Fibroblast of lung (primary cell): Measurements from ENCODE around the gene SHISAL2B. TPM values are rescaled to one million over a fixed set of nuclear protein-coding genes. Genes with fewer than 3 reads are reported as not detected.

Source experiments
- DNase-seq, 2 donors: peaks; one replicate each; pipeline versions ENCODE4 v3.0.0 to v3.0.0-alpha.2; 2010; ENCODE audit warnings: low read depth in 2 of 2
- H2AFZ ChIP-seq: 2 replicates; pipeline ENCODE4 v1.5.1; 2012; ENCODE audit warnings: low read length, control low read depth, inconsistent platforms
- H3K27ac ChIP-seq: 2 replicates; pipeline ENCODE4 v1.5.1; 2011; ENCODE audit warnings: low read length, control low read depth; ENCODE audit not compliant: insufficient read depth
- H3K27me3 ChIP-seq: 2 replicates; pipeline ENCODE4 v1.5.1; 2011; ENCODE audit warnings: mild to moderate bottlenecking, low read length; ENCODE audit not compliant: control insufficient read depth, insufficient read depth
- H3K36me3 ChIP-seq: 2 replicates; pipeline ENCODE4 v1.5.1; 2011; ENCODE audit warnings: low read length; ENCODE audit not compliant: control insufficient read depth, insufficient read depth
- H3K4me1 ChIP-seq: 2 replicates; pipeline ENCODE4 v1.5.1; 2011; ENCODE audit warnings: low read length; ENCODE audit not compliant: control insufficient read depth, insufficient read depth; ENCODE audit errors: extremely low read depth
- H3K4me2 ChIP-seq: 2 replicates; pipeline ENCODE4 v1.5.1; 2011; ENCODE audit warnings: low read length, control low read depth; ENCODE audit not compliant: insufficient read depth; ENCODE audit errors: extremely low read depth
- H3K4me3 ChIP-seq, 4 experiments: fragments of 200-600 bp in 1 of 4; sonication (generic) in 1 of 4; replicated peaks in 1 of 4; 2 replicates each; pipeline ENCODE4 v1.5.1; 2011 to 2016; ENCODE audit warnings: low read length in 4 of 4, low read depth in 3 of 4, mild to moderate bottlenecking in 3 of 4, control low read depth in 2 of 4, inconsistent platforms in 1 of 4, mixed read lengths in 1 of 4; ENCODE audit not compliant: insufficient read depth in 1 of 4; ENCODE audit errors: control extremely low read depth in 1 of 4
- H3K79me2 ChIP-seq: 2 replicates; pipeline ENCODE4 v1.5.1; 2012; ENCODE audit warnings: mild to moderate bottlenecking, low read length, inconsistent platforms; ENCODE audit not compliant: control insufficient read depth, insufficient read depth
- H3K9ac ChIP-seq: 2 replicates; pipeline ENCODE4 v1.5.1; 2011; ENCODE audit warnings: mild to moderate bottlenecking, low read length, control low read depth; ENCODE audit not compliant: insufficient read depth
- H3K9me3 ChIP-seq: 2 replicates; pipeline ENCODE4 v1.5.1; 2012; ENCODE audit warnings: low read depth, low read length; ENCODE audit not compliant: control insufficient read depth, insufficient read depth
- H4K20me1 ChIP-seq: 2 replicates; pipeline ENCODE4 v1.5.1; 2011; ENCODE audit warnings: low read length; ENCODE audit not compliant: control insufficient read depth, insufficient read depth; ENCODE audit errors: extremely low read depth
- CTCF ChIP-seq, 2 donors: IDR thresholded peaks in 1 of 2; conservative IDR thresholded peaks in 1 of 2; 1 replicate in 1 of 2; 2 replicates in 1 of 2; pipeline ENCODE4 v1.5.1; 2011 to 2012; ENCODE audit warnings: low read length in 2 of 2, control low read depth in 1 of 2, inconsistent platforms in 1 of 2, low read depth in 1 of 2, mild to moderate bottlenecking in 1 of 2
- EZH2 ChIP-seq: IDR thresholded peaks from 2 replicates; pipeline ENCODE4 v1.5.1; 2012; ENCODE audit warnings: low read length, control low read depth, mild to moderate bottlenecking; ENCODE audit errors: missing control alignments
- polyA plus RNA-seq, 2 donors: library from polyadenylated mRNA; depleted of rRNA in 1 of 2; stranded (reverse) in 1 of 2; unstranded in 1 of 2; fragments of >200 nt; gene quantifications; 2 replicates each; pipeline ENCODE4 v1.2.1, GENCODE V29; 2011 to 2012; ENCODE audit warnings: missing spikeins in 1 of 2
- total RNA-seq: library from RNA; depleted of rRNA; stranded (reverse); fragments of >200 nt; gene quantifications from 2 replicates; pipeline ENCODE4 v1.2.1, GENCODE V29; 2014

The SHISAL2B gene
- total and polyA plus RNA-seq, 2 donors (not counting 1 experiment from before 2014, with no cell fraction given): not detected

- TF ChIP-seq EZH2: no peak
- TF ChIP-seq CTCF (conservative IDR thresholded peaks at IDR 0.05 in 1 of 2, IDR thresholded peaks at IDR 0.05 in 1 of 2; ENCODE audit: low read depth in 1 of 2, low read length in 2 of 2): no peak
- H3K27me3 ChIP-seq: no peaks in the 10 kb centered on the region
- no peaks in the 10 kb centered on the region for H3K9me3 ChIP-seq
- H2AFZ ChIP-seq: no peak overlapping the region
- H3K9ac ChIP-seq: no peak overlapping the region
- H4K20me1 ChIP-seq: no peaks in the 10 kb centered on the region
- H3K27ac ChIP-seq: no peak overlapping the region
- no peaks in the 10 kb centered on the region for H3K4me1 ChIP-seq
- no peaks in the 10 kb centered on the region for H3K79me2 ChIP-seq
- H3K4me3 ChIP-seq: no peak overlapping the region
- no peak for DNase-seq
- H3K4me2 ChIP-seq: no peak overlapping the region
- no peaks in the 10 kb centered on the region for H3K36me3 ChIP-seq
These were observed 40.8 kb upstream of the SHISAL2B start for GRCh38 chr5:64649512-64649911.

GRCh38 chr5:64653766-64654560 is 36.3 kb upstream of the SHISAL2B start:
- no peaks in the 10 kb centered on the region for H3K27me3 ChIP-seq
- H3K36me3 ChIP-seq: no peaks in the 10 kb centered on the region
- H4K20me1 ChIP-seq: no peaks in the 10 kb centered on the region
- H3K9ac ChIP-seq: no peak overlapping the region
- H3K4me3 ChIP-seq: no peak overlapping the region
- no peaks in the 10 kb centered on the region for H3K9me3 ChIP-seq
- TF ChIP-seq CTCF (conservative IDR thresholded peaks at IDR 0.05 in 1 of 2, IDR thresholded peaks at IDR 0.05 in 1 of 2; ENCODE audit: low read depth in 1 of 2, low read length in 2 of 2) (no peak), EZH2 (no peak)
- DNase-seq: peak in 1 of 2 donors; percentile 5
- H2AFZ ChIP-seq: no peak overlapping the region
- no peaks in the 10 kb centered on the region for H3K4me1 ChIP-seq
- H3K79me2 ChIP-seq: no peaks in the 10 kb centered on the region
- no peak overlapping the region for H3K27ac ChIP-seq
- H3K4me2 ChIP-seq: no peak overlapping the region

- Histone ChIP-seq H2AFZ (no peak overlapping the region), H3K9me3 (no peaks in the 10 kb centered on the region), H3K27ac (no peak overlapping the region)
These were observed 35.8 kb upstream of the SHISAL2B start for GRCh38 chr5:64654561-64654938.

More at GRCh38 chr5:64654561-64654938, 35.8 kb upstream of the SHISAL2B start:
- no peaks in the 10 kb centered on the region for H3K4me1 ChIP-seq
- no peak overlapping the region for H3K9ac ChIP-seq
- H3K4me2 ChIP-seq: no peak overlapping the region
- H3K36me3 ChIP-seq: no peaks in the 10 kb centered on the region
- no peaks in the 10 kb centered on the region for H3K27me3 ChIP-seq
- no peaks in the 10 kb centered on the region for H4K20me1 ChIP-seq
- TF ChIP-seq CTCF (conservative IDR thresholded peaks at IDR 0.05 in 1 of 2, IDR thresholded peaks at IDR 0.05 in 1 of 2; ENCODE audit: low read depth in 1 of 2, low read length in 2 of 2) (no peak), EZH2 (no peak)
- no peak overlapping the region for H3K4me3 ChIP-seq
- no peaks in the 10 kb centered on the region for H3K79me2 ChIP-seq
- DNase-seq: no peak
